Measurements from ENCODE around the gene RNASEH1. TPM values are rescaled to one million over a fixed set of nuclear protein-coding genes. Genes with fewer than 3 reads are reported as not detected.

The RNASEH1 gene
- total RNA-seq, 1 experiment from 2014 or later = 42.0 TPM

GRCh38 chr2:3529316-3530025, 28.7 kb downstream of the RNASEH1 start:
- H2BK15ac ChIP-seq (ENCODE audit: low read depth, low read length) = no peak overlapping the region
- H3K18ac ChIP-seq (ENCODE audit: insufficient read length, low read depth, low read length) = no peak overlapping the region
- Mint-ChIP-seq H3K4me3 (no peak overlapping the region; a peak in 1 of 5 replicates), H3K27ac (no peak overlapping the region), H3K9me3 (no peaks in the 10 kb centered on the region; a peak in 1 of 5 replicates), H3K27me3 (ENCODE audit: low read depth) (no peaks in the 10 kb centered on the region), H3K36me3 (ENCODE audit: insufficient read depth in 1 of 3, low read depth in 3 of 3) (no peaks in the 10 kb centered on the region), H3K4me1 (peaks cover 6 to 8% of the 10 kb centered on the region in 2 experiments)
- H3T11ph ChIP-seq (ENCODE audit: low read length) = no peak overlapping the region
- no peak for TF ChIP-seq CTCF (conservative IDR thresholded peaks at IDR 0.05)
- no peak overlapping the region for H3K14ac ChIP-seq (ENCODE audit: insufficient read depth, low read length)
- DNase-seq = no peak
- H3K79me1 ChIP-seq (ENCODE audit: insufficient read depth, low read depth, low read length, poor library complexity, severe bottlenecking) = no peaks in the 10 kb centered on the region
- H3K79me2 ChIP-seq (ENCODE audit: insufficient read depth, low read length) = no peaks in the 10 kb centered on the region
- no peaks in the 10 kb centered on the region; the same call in 1 of the 2 replicates for H3K4me1 ChIP-seq (ENCODE audit: insufficient read depth, low read length)
- no peak overlapping the region for H4K8ac ChIP-seq (replicated peaks; ENCODE audit: insufficient read length, low read depth, low read length)
- no peaks in the 10 kb centered on the region for H4K20me1 ChIP-seq (ENCODE audit: control insufficient read depth, insufficient read depth, insufficient read length)
- no peak overlapping the region for H3K4me2 ChIP-seq (ENCODE audit: insufficient read depth, insufficient read length, low read length)
- H2AFZ ChIP-seq (ENCODE audit: low read length) = no peak overlapping the region
- no peak overlapping the region for H3K56ac ChIP-seq (ENCODE audit: insufficient read length, low read depth, low read length)
- no peak overlapping the region for H2BK5ac ChIP-seq (ENCODE audit: insufficient read length, low read length)
- H3K9ac ChIP-seq (ENCODE audit: extremely low read depth, insufficient read length, low read length) = no peak overlapping the region
- no peak overlapping the region for H3K23ac ChIP-seq (ENCODE audit: insufficient read length, low read depth, low read length)
- no peak overlapping the region for H4K5ac ChIP-seq (ENCODE audit: insufficient read length, low read depth, low read length)
- H2BK120ac ChIP-seq (ENCODE audit: low read depth, low read length, poor library complexity, severe bottlenecking) = no peak overlapping the region
- H3K23me2 ChIP-seq (ENCODE audit: insufficient read length, low read depth, low read length, poor library complexity, severe bottlenecking) = no peaks in the 10 kb centered on the region
- H3K27ac ChIP-seq (ENCODE audit: insufficient read length, low read depth, low read length) = no peak overlapping the region
- H3K27me3 ChIP-seq (ENCODE audit: insufficient read depth, low read length) = no peaks in the 10 kb centered on the region
- no peak overlapping the region for H2BK12ac ChIP-seq (ENCODE audit: insufficient read length, low read depth, low read length)
- no peaks in the 10 kb centered on the region for H3K9me3 ChIP-seq (ENCODE audit: control insufficient read depth, low read depth, low read length)
- no peak overlapping the region for H2BK20ac ChIP-seq (ENCODE audit: low read depth, low read length, poor library complexity, severe bottlenecking)
- H4K91ac ChIP-seq (ENCODE audit: insufficient read length, low read depth, low read length) = no peak overlapping the region
- no peak overlapping the region for H3K4ac ChIP-seq (ENCODE audit: low read depth, low read length)
- WGBS (ENCODE audit: extremely low coverage, insufficient read length, low lambda C conversion rate) = no CpG with 5 or more reads among the region's 24 CpGs
- no peak overlapping the region for H2AK5ac ChIP-seq (ENCODE audit: insufficient read length, low read length)
